ENCODE measurements around the gene NTNG1.

Gene NTNG1

GRCh38 chr1:107145637-107146036, 4.8 kb downstream of the NTNG1 start:
- DNase-seq: no peak

- no peak for DNase-seq
Observed at GRCh38 chr1:107147843-107148242, 7.0 kb downstream of the NTNG1 start.

GRCh38 chr1:107149946-107150345, 9.1 kb downstream of the NTNG1 start:
- DNase-seq: no peak

GRCh38 chr1:107151295-107151694, 10.5 kb downstream of the NTNG1 start:
- DNase-seq: no peak

- DNase-seq: no peak
Observed at GRCh38 chr1:107152395-107152794, 11.6 kb downstream of the NTNG1 start.

GRCh38 chr1:107153014-107153413, 12.2 kb downstream of the NTNG1 start:
- peak; percentile 61 for DNase-seq

- no peak for DNase-seq
Observed at GRCh38 chr1:107158496-107158895, 17.7 kb downstream of the NTNG1 start.

GRCh38 chr1:107158991-107159390, 18.2 kb downstream of the NTNG1 start:
- no peak for DNase-seq

GRCh38 chr1:107162745-107163144, 21.9 kb downstream of the NTNG1 start:
- DNase-seq: peak; percentile 15

- peak; percentile 34 for DNase-seq
Observed at GRCh38 chr1:107164901-107165300, 24.1 kb downstream of the NTNG1 start.

GRCh38 chr1:107169615-107170014, 28.8 kb downstream of the NTNG1 start:
- no peak for DNase-seq

GRCh38 chr1:107171333-107171732, 30.5 kb downstream of the NTNG1 start:
- DNase-seq: no peak

GRCh38 chr1:107172450-107173170, 31.8 kb downstream of the NTNG1 start:
- no peak for DNase-seq

- DNase-seq: no peak
Observed at GRCh38 chr1:107175102-107175909, 34.5 kb downstream of the NTNG1 start.

GRCh38 chr1:107181253-107181969, 40.6 kb downstream of the NTNG1 start:
- DNase-seq: peak; percentile 15

GRCh38 chr1:107183011-107183410, 42.2 kb downstream of the NTNG1 start:
- no peak for DNase-seq

GRCh38 chr1:107184888-107185287, 44.0 kb downstream of the NTNG1 start:
- no peak for DNase-seq

GRCh38 chr1:107187399-107187798, 46.6 kb downstream of the NTNG1 start:
- no peak for DNase-seq

GRCh38 chr1:107188160-107188559, 47.3 kb downstream of the NTNG1 start:
- DNase-seq: no peak

- DNase-seq: no peak
Observed at GRCh38 chr1:107194380-107194779, 53.5 kb downstream of the NTNG1 start.

- DNase-seq: no peak
Observed at GRCh38 chr1:107195476-107195875, 54.6 kb downstream of the NTNG1 start.

GRCh38 chr1:107196973-107197562, 56.2 kb downstream of the NTNG1 start:
- peak; percentile 89 for DNase-seq

GRCh38 chr1:107198561-107198960, 57.7 kb downstream of the NTNG1 start:
- DNase-seq: no peak
